Smooth muscle cell (in vitro differentiated cells): ENCODE results near the gene EFEMP1. TPM values are rescaled to one million over a fixed set of nuclear protein-coding genes. Genes with fewer than 3 reads are reported as not detected.
A peak's percentile ranks its signal among the peaks of the same experiment; 100 is the strongest.

Source experiments
- DNase-seq: peaks from one replicate; lab custom pipeline; 2025; ENCODE audit not compliant: unreplicated experiment; lab: John Stamatoyannopoulos, UW
- H2AFZ ChIP-seq: fragments of 200-600 bp; sonication (generic); 2 replicates; pipeline ENCODE4 v1.6.0; 2016; ENCODE audit warnings: antibody characterized with exemption, low read depth, mild to moderate bottlenecking
- H3F3A ChIP-seq: fragments of 200-600 bp; sonication (generic); 2 replicates; pipeline ENCODE4 v1.6.0; 2017; ENCODE audit warnings: antibody characterized with exemption, low read depth
- H3K27ac ChIP-seq: fragments of 200-600 bp; sonication (generic); 2 replicates; pipeline ENCODE4 v1.5.1; 2016; ENCODE audit warnings: low read depth, mild to moderate bottlenecking
- H3K27me3 ChIP-seq: fragments of 200-600 bp; sonication (generic); 2 replicates; pipeline ENCODE4 v1.6.1; 2016; ENCODE audit warnings: low read depth, mild to moderate bottlenecking
- H3K36me3 ChIP-seq: fragments of 200-600 bp; sonication (generic); 2 replicates; pipeline ENCODE4 v1.5.1; 2016; ENCODE audit warnings: low read depth
- H3K4me1 ChIP-seq: fragments of 200-600 bp; sonication (generic); 2 replicates; pipeline ENCODE4 v1.5.1; 2016; ENCODE audit warnings: low read depth
- H3K4me2 ChIP-seq: fragments of 200-600 bp; sonication (generic); 2 replicates; pipeline ENCODE4 v1.6.0; 2016; ENCODE audit warnings: mild to moderate bottlenecking
- H3K4me3 ChIP-seq: fragments of 200-600 bp; sonication (generic); 2 replicates; pipeline ENCODE4 v1.5.1; 2016; ENCODE audit warnings: mild to moderate bottlenecking
- H3K79me2 ChIP-seq: fragments of 200-600 bp; sonication (generic); 2 replicates; pipeline ENCODE4 v1.6.0; 2016; ENCODE audit warnings: low read depth, mild to moderate bottlenecking
- H3K9ac ChIP-seq: fragments of 200-600 bp; sonication (generic); 2 replicates; pipeline ENCODE4 v1.6.0; 2016; ENCODE audit warnings: low read depth
- H3K9me3 ChIP-seq: fragments of 200-600 bp; sonication (generic); replicated peaks from 2 replicates; pipeline ENCODE4 v1.5.1; 2016; ENCODE audit warnings: low read depth
- H4K20me1 ChIP-seq: fragments of 200-600 bp; sonication (generic); 2 replicates; pipeline ENCODE4 v1.6.0; 2016; ENCODE audit warnings: low read depth
- CTCF ChIP-seq: fragments of 200-600 bp; sonication (generic); IDR thresholded peaks from 2 replicates; pipeline ENCODE4 v1.5.1; 2017; ENCODE audit warnings: borderline replicate concordance, mild to moderate bottlenecking, antibody characterized with exemption; ENCODE audit not compliant: insufficient read depth, poor library complexity, severe bottlenecking
- WGBS: methylation state at CpG from one replicate; pipeline ENCODE4 v1.1.7; 2016; ENCODE audit warnings: low lambda C conversion rate; 5-methylcytosine and 5-hydroxymethylcytosine counted together
- polyA plus RNA-seq: library from polyadenylated mRNA; unstranded; fragments of >200 nt; fragmentation: Nextera tagmentation; extraction: Ambion mirVana; gene quantifications from 2 replicates; pipeline ENCODE4 v1.2.1, GENCODE V29; 2016
- total RNA-seq: library from RNA; depleted of rRNA; stranded (reverse); fragments of >200 nt; gene quantifications from 2 replicates; pipeline ENCODE4 v1.2.3, GENCODE V29; 2014

EFEMP1 gene
- total and polyA plus RNA-seq, 2 experiments from 2014 or later: 19.2 to 28.3 TPM

GRCh38 chr2:55869637-55870325, 53.8 kb downstream of the EFEMP1 start:
- Histone ChIP-seq H3K79me2 (no peaks in the 10 kb centered on the region), H3K4me3 (no peak overlapping the region), H3K27ac (no peak overlapping the region), H4K20me1 (no peaks in the 10 kb centered on the region), H3K4me1 (no peaks in the 10 kb centered on the region), H3K36me3 (no peaks in the 10 kb centered on the region), H3K9me3 (no peaks in the 10 kb centered on the region), H3K4me2 (no peak overlapping the region), H2AFZ (no peak overlapping the region), H3K9ac (no peak overlapping the region), H3K27me3 (no peaks in the 10 kb centered on the region), H3F3A (no peaks in the 10 kb centered on the region)
- TF ChIP-seq CTCF: no peak
- WGBS: 78% methylated on average over 5 of the region's 5 CpGs
- DNase-seq: no peak

- no peaks in the 10 kb centered on the region for H3K27me3 ChIP-seq
- peaks cover 16% of the 10 kb centered on the region for H3F3A ChIP-seq
- WGBS: 83% methylated on average over 2 of the region's 2 CpGs
- H3K4me3 ChIP-seq: no peak overlapping the region
- no peak overlapping the region for H3K27ac ChIP-seq
- no peaks in the 10 kb centered on the region for H3K36me3 ChIP-seq
- TF ChIP-seq CTCF: no peak
- no peak overlapping the region for H3K9ac ChIP-seq
- H3K9me3 ChIP-seq: no peaks in the 10 kb centered on the region
- no peak overlapping the region for H3K4me2 ChIP-seq
- H3K79me2 ChIP-seq: no peaks in the 10 kb centered on the region
- DNase-seq: no peak
- H4K20me1 ChIP-seq: no peaks in the 10 kb centered on the region
- H3K4me1 ChIP-seq: peaks cover 6% of the 10 kb centered on the region
- H2AFZ ChIP-seq: peak overlapping the region; percentile 54
These were observed 58.3 kb downstream of the EFEMP1 start for GRCh38 chr2:55865096-55865835.

- H3K4me1 ChIP-seq: peaks cover 6% of the 10 kb centered on the region
- no peak overlapping the region for H3K4me3 ChIP-seq
- no peaks in the 10 kb centered on the region for H3K79me2 ChIP-seq
- no peak for DNase-seq
- H3K36me3 ChIP-seq: no peaks in the 10 kb centered on the region
- H2AFZ ChIP-seq: no peak overlapping the region
- H3K9me3 ChIP-seq: no peaks in the 10 kb centered on the region
- no peak overlapping the region for H3K27ac ChIP-seq
- H3K4me2 ChIP-seq: no peak overlapping the region
- 96% methylated on average over 6 of the region's 6 CpGs for WGBS
- H3K9ac ChIP-seq: no peak overlapping the region
- no peaks in the 10 kb centered on the region for H3K27me3 ChIP-seq
- no peak for TF ChIP-seq CTCF
- peaks cover 16% of the 10 kb centered on the region for H3F3A ChIP-seq
- no peaks in the 10 kb centered on the region for H4K20me1 ChIP-seq
These were observed 59.1 kb downstream of the EFEMP1 start for GRCh38 chr2:55864351-55865084.
